ENCODE data around the gene ALDH1L2.
A peak's percentile ranks its signal among the peaks of the same experiment; 100 is the strongest.
"Not testable (repeated sequence)": the region's sequence is repeated elsewhere in the genome, so short reads cannot be mapped to it uniquely, and the experiment has no call there.

The ALDH1L2 gene

DNA sequence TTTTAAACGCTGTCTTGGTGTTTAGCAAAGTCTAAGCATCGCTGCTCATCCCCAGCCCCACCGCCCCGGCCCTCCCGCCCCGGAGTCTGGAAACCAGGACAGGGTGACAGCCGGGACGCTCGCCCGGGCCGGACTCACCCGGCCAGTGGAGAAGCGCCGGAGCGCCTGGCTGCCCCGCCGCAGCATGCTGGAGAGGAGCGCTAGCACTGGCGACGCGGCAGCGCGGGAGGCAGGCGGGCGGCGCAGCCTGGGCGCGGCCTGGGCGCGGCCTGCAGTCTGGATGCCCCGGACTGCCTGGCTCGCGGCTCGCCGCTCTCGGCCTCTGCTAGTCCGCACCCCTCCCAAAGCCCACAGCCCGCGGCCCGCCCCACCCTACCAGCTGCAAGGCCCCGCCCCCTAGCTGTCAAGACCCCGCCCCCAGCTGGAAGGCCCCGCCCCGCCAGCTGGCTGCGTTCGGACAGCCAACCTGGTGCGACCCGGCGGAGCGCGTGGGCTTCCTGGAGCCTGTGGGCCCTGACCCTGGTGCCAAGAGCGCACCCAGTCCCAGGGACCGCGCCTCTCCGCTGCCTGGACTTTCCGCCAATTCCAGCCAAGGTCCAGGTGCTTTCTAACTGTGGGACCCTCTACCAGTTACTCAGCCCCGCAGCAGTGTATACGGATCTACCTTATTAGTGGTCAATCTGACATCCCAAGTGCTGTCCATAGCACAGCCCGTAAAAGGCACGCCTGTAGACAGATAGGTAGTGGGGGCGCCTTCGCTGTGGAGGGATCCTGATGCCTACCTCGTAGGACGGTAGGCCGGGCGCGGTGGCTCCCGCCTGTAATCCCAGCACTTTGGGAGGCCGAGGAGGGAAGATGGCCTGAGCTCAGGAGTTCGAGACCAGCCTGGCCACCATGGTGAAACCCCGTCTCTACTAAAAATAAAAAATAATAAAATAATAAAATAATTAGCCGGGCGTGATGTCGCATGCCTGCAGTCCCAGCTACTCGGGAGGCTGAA is at the start of gene ALDH1L2:
ALDH1L2 (minus strand) TSS at position 208 of the 1,000 bp plus-strand sequence; CDS start at position 186, 22 bp downstream.
- FAIRE-seq: peak; percentile 81
- peak; percentile 71 for DNase-seq (ENCODE audit: insufficient read length, low spot score)

GRCh38 chr12:105120551-105120950 is 36.3 kb upstream of the ALDH1L2 start:
- no peak for DNase-seq (ENCODE audit: insufficient read length, low spot score)
- no peak for FAIRE-seq

DNA sequence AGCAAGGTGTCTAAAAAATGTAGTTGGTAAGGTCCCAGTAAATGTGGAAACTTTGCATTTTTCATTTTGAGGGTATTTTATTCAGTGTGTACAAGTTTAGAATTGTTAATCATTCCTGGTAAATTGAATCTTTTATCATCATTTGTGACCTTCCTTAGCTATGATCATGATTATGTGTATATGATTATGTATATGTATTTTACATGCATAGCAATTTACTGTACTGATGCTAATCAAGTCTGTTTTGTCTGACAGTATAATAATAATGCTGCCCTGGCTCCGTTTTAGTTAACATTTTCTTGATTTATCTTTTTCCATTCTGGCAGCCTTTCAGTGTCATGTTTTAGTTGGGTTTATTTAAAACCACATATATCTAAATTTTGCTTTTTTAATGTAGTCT is 32.7 kb upstream of the ALDH1L2 start:
- FAIRE-seq: no peak
- no peak for DNase-seq (ENCODE audit: insufficient read length, low spot score)

- DNase-seq (ENCODE audit: insufficient read length, low spot score) (no peak), FAIRE-seq (no peak)
These were observed 28.8 kb upstream of the ALDH1L2 start for GRCh38 chr12:105113094-105113493.

- FAIRE-seq (no peak), DNase-seq (ENCODE audit: insufficient read length, low spot score) (no peak)
These were observed 26.6 kb upstream of the ALDH1L2 start for GRCh38 chr12:105110851-105111250.

GRCh38 chr12:105109465-105110212 is 25.4 kb upstream of the ALDH1L2 start:
- DNase-seq (ENCODE audit: insufficient read length, low spot score) (no peak), FAIRE-seq (no peak)

DNA sequence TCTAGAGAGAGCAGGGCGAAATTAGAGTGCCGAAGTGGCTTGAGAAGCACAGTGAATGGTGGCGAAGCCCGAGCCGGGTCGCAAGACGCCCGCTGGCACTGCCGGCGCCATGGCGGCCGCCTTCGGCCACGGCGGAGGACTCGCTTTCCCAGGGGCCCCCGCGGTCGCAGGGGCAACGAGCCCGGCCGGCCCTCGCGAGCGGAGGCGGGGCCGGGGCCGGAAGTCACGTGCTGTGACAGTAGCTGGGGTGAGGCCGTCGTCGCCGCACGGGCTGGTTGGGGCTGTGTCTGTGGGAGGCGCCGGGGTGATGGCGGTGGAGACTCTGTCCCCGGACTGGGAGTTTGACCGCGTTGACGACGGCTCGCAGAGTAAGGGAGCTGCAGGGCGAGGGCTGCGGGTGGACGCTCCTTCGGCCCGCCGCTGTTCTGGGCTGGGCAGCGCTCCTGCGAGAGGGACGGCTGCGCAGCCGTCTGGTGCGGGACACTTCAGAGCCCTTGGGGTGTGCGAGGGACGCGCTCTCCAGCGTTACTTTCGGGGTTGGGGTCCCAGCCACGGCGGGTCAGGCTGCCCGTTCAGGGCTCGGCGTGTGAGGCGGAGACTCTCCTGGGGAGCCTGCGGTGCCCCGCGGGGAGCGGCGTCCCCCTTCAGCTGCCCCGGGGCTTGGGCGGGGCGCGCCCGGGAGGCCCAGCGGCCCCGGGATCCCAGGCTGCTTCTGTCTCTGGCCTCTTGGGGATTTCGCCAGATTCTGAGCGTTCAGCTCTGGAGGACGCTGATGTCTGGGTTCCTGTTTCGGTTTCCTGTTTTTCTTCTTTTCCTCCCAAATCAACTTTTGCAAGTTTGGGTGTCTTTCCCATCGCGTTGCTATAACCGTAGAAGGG is 23.5 kb upstream of the ALDH1L2 start, which contains the start of gene WASHC4:
WASHC4 (plus strand) TSS at position 238 of the 878 bp plus-strand sequence; CDS start at position 308, 70 bp downstream.
- DNase-seq (ENCODE audit: insufficient read length, low spot score): peak; percentile 96
- FAIRE-seq: peak; percentile 99

DNA sequence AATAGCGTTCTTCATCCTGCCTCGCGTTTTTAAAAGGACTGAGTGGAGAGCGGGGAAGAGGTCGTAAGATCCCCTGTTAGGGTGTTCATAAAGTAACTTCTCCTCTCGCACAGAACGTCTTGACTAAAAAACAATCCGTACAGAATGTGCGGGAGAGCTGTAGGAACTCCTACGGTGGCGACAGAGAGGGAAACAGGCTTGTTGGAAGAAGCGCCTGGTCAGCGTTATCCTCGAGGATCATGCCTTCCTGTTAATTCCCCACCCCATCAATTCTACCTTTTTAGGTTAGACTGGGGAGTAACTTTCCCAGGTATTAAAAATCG is 22.9 kb upstream of the ALDH1L2 start:
- peak; percentile 17 for DNase-seq (ENCODE audit: insufficient read length, low spot score)

DNA sequence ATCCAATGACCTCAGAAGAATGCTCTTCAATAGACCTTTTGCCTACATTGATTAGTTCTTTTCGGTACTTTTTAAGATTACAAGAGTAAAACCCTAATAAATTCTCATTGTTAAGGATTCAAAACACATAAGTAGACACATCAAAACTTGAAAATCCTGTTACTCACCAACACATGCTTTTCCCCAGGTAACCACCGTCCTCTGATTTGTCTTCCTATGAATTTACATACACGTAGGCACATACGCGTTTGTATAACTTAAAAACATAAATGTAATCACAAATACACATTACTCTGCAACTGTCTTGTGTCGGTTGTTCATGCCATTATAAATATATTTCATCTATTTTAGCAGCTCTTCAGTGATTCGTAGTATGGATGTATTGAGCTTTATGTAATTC is 22.4 kb upstream of the ALDH1L2 start:
- DNase-seq (ENCODE audit: insufficient read length, low spot score) (no peak), FAIRE-seq (no peak)

More for the DNA sequence above, 22.9 kb upstream of the ALDH1L2 start:
- no peak for FAIRE-seq

DNA sequence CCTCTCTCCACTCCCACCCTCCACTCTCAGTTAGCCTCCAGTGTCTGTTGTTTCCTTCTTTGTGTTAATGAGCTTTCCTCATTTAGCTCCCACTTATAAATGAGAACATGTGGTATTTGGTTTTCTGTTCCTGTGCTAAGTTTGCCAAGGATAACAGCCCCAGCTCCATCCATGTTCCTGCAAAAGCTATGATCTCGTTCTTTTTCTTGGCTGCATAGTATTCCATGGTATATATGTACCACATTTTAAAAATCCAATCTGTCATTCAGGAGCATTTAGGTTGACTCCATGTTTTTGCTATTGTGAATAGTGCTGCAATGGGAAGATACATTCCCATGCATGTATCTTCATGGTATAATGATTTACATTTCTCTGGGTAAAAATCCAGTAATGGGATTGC is 20.5 kb upstream of the ALDH1L2 start:
- DNase-seq (ENCODE audit: insufficient read length, low spot score): no peak
- FAIRE-seq: no peak

DNA sequence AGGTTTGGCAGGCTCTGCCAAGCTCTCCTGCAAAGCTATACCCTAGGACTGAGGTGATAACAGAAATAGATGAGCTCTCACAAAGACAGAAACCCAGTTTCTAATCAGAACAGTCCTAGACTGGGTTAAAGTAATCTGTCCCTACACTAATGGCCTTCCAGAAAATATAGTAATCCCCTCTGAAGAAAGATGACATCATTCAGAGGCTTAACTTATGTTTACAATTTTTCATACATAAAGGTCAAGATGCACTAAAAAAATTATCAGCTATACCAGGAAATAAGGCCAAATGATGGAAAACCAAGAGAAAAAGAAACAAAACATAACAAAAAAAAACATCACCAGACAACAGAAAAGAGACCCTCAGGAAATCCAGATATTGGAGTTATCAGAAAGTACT is 18.4 kb upstream of the ALDH1L2 start:
- DNase-seq (ENCODE audit: insufficient read length, low spot score): no peak
- FAIRE-seq: no peak

DNA sequence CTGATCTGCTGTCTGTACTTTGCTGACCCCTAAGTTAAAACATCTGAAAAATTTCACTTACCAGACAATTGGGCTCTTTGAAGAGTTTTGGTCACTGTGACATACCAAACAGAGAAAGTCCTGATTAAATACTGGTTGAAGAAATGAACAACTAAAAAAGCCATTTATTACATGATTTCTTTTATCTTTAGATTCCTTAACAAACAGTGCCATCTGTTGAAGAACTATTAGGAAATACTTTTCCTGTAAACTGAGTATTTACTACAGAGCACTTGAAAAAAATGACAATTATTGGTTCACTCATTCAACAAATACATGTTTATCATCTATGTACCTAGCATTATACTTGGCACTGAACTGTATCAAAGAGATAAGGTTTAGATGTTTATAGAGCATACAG is 16.7 kb upstream of the ALDH1L2 start:
- DNase-seq (ENCODE audit: insufficient read length, low spot score): no peak
- FAIRE-seq: no peak

DNA sequence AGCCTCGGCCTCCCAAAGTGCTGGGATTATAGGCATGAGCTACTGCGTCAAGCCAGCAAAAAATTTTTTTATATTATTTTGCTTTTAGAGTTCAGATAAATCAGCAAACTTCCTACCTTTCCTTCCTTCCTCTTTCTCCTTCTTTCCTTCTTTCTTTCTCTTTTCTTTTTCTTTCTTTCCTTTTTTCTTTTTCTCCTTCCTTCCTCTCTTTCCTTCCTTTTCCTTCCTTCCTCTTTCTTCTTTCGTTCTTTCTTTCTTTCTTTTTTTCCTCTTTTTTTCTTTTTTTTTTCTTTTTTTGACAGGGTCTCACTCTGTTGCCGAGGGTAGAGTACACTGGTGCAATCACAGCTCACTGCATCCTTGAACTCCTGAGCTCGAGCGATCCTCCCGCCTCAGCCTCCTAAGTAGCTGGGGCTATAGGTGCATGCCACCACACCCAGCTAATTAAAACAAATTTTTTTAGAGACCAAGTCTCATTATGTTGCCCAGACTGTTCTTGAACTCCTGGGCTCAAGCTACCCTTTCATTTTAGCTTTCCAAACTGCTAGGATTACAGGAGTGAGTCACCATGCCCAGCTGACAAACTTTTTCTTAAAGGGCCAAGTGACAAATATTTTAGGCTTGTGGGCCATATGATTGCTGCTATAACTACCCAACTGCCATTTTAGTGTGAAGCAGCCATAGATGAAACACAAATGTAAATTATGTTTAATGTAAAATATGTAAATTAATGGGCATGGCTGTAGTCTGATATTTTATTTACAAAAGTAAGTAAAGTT is 16.1 kb upstream of the ALDH1L2 start:
- FAIRE-seq: no peak
- no peak for DNase-seq (ENCODE audit: insufficient read length, low spot score)

DNA sequence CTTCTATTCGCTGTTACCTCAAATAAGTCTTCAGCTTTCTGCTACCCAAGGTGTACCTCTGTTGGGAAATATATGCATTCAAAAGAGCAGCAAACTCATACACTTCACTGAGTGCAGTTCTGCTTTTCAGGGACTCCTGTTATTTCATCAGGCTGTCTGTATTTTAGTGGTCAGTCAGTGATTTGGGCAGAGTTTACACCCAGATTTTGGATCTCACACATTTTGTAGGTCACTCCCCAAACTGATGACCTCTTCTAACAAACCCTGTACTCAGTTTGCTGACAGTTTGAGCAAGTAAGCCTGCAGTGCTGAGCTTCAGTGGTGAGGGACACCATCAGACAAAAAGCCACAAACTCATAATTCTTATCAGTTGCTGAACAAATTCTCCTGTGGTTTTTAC is 15.1 kb upstream of the ALDH1L2 start:
- DNase-seq (ENCODE audit: insufficient read length, low spot score) (no peak), FAIRE-seq (no peak)

- not testable (repeated sequence) for FAIRE-seq
These were observed 11.1 kb upstream of the ALDH1L2 start for GRCh38 chr12:105095338-105095737.

DNA sequence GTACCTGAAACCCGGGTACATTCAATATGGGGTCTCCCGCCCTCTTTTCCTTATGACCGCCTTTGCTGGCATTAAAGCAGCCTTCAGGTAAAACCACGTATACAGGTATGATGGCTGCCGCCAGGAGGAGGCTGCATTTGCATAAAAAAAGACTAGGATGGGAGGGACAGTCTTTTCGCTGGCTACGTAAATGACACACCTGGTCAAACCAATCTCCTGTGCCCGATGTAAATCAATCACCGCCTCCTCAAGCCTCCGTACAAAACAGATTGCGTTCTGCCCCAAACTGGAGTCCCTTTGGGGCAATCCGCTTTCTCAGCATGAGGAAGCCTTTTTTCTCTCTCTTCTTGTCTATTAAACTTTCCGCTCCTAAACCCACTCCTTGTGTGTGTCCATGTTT is 8.1 kb upstream of the ALDH1L2 start:
- no peak for FAIRE-seq
- no peak for DNase-seq (ENCODE audit: insufficient read length, low spot score)

More at GRCh38 chr12:105095338-105095737, 11.1 kb upstream of the ALDH1L2 start:
- not testable (repeated sequence) for DNase-seq (ENCODE audit: insufficient read length, low spot score)

DNA sequence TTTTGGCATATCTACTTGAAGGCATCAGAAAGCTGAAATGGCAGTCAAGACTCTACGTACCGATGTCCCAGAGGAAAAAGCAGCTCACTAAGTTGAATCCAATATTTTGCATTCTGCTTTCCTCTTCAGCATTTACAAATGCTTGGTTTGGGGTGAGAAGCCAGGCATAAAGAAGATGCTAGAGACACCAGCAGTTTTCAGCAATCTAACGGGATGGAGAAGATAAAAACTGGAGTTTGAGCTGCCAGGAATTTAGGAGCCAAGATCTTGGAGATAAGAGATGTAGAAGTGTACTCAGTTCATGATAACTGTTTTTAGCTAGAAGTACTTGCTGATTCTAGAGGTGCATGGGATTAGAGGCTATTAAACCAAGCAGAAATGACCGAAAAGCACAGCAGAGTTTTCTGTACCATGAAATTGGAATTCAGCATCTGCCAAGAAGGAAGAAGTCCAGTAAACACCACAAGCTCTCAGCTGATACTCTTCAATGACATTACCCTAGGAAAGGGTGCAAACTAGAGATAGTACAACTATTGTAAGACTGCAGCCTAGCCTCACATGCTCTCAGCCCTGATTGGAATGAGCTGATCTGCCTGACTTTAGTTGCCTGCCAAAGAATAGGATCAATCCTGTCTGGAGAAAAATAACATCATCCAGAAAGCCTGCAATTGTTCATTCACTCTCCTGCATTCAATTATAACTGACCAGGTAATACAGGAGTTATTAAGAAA is 7.4 kb upstream of the ALDH1L2 start:
- FAIRE-seq (no peak), DNase-seq (ENCODE audit: insufficient read length, low spot score) (no peak)

- no peak for FAIRE-seq
These were observed 6.1 kb upstream of the ALDH1L2 start for GRCh38 chr12:105090361-105090760.

GRCh38 chr12:105089817-105090216 is 5.6 kb upstream of the ALDH1L2 start:
- DNase-seq (ENCODE audit: insufficient read length, low spot score) (no peak), FAIRE-seq (no peak)

More at GRCh38 chr12:105090361-105090760, 6.1 kb upstream of the ALDH1L2 start:
- no peak for DNase-seq (ENCODE audit: insufficient read length, low spot score)
